CD4-positive, alpha-beta T cell treated with Interleukin-12 subunit alpha and Interleukin-12 subunit beta, for 1 hour (primary cell): ENCODE measurements around the gene PRLR.
A peak's percentile ranks its signal among the peaks of the same experiment; 100 is the strongest.

Experiments used
- DNase-seq: peaks from one replicate; pipeline ENCODE4 v3.0.0-alpha.2; 2020

PRLR gene

DNA sequence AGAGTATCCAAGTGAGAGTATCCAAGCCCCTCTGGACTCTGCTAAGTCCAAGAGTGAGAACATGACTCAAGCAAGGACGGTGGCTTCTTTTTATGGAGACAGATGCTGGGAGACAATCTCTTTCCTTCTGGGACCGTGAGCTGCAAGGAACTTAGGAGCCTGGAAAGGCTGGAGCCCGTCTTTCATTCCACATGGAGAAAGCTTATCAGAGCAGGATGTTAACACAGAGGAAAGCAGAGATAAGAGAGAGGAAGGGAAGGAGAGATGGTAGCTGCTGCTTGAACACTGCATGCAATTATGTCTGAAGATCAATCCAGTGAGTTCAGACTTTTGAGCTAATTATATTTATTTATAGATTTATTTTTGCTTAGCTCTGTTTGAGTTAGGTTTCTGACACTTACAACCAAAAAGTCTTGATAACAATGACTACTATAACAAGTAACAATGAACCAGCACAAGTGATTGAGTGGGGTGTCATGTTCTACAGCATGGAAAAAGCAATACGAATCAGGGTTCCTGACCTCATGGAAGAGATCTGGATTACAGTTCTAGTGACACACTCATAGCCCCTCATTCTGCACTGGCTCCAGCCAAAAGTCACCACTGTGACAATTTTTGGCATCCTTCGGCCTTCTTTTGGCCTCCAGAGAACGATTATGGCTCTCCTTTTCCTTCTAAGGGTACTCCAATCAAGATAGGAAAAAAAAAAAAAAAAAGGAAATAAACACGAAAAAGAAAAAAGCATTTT, 71.5 kb downstream of the PRLR start:
- DNase-seq = no peak

DNA sequence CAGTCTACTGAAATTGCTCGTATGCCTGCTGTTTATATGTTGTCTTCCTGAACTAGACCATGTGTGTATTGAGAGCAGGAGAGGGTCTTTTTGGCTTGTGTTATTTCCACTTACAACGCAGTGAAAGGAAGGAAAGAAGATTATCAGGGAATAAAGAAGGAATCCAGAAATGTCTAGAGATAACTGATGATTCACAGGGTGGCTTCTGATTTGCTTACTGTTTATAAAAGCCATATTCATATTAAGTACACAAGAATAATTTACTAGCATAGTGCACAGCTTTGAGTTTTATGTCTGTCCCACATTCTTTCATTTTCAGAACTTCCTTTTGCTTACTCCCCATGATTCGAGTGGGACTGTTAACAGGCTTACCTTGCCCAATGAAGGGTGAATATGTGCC, 72.1 kb downstream of the PRLR start:
- DNase-seq = no peak

DNA sequence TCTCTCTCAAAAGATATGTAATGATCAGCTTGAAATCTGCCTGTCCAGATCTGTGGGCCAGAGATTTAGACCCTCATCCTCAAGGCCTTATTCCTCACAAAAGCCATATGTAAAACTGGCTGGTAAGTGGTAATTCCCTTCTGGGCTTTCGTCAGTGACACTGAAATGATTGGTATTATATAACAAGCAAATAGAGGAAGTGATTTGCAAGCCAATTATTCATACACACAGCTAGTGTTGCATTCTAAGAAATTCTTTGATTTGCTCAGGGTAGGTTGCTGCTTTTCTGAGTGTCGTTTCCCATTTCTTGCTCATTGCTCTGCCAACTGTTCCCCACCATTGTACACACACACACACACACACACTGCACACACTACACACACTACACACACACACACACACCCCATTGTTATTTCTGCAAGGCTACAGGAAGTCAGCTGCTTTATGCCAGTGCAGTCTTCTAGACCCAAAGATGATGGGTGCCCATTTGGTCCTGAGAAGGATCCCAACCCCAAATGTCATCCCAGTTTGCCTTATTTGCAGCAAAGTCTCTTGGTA, 76.8 kb downstream of the PRLR start:
- DNase-seq = no peak

DNA sequence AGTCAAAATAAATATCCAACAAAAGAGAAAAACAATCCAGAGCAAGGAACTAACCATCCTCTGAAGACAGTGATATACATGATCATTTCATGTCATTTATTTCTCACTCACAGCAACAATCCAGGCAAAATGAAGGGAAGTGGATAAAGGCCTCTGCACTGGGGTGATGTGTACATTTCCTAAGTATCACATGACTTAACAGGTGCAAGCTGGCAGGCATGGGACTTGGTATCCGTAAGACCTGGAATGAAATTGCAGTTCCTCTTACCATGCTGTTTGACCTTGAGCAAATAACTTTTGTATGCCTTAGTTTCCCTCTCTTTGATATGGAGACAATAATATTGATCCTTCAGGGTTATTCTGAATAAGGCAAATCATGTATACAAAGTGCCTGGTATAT, 77.6 kb downstream of the PRLR start:
- DNase-seq = no peak

DNA sequence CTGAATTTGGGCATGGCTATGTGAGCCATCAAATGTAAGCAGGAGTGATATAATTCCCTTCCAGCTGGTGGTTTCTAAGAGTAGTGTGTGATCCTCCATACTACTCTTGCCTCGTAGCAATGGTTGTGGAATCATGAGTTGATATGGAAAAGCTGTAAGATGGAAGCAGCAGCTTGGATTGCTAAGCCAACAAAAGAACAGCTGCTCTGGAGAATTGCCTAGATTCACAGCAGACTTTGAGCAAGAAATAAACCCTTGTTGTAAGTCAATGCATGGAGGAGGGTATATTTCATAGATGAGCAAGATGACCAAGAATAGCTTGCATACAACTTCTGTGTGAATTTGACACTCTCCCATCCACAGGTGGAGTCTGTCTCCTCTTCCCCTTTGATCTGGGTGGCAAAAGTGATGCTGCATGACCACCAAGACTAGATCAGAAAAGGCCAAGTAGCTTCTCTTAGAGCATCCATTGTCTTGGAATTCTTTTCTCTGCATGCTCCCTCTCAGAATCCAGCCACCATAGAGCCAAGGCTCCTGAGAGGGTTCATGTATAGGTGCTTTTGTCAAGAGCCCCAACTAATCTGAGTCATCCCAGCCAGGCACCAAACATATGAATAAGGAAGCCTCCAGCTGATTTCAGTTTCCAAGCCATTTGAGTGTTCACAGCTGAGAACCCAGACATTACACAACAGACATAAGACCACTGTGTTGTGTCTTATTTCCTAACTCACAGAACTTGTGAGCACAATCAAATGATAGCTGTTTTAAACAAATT, 79.0 kb downstream of the PRLR start:
- no peak for DNase-seq

DNA sequence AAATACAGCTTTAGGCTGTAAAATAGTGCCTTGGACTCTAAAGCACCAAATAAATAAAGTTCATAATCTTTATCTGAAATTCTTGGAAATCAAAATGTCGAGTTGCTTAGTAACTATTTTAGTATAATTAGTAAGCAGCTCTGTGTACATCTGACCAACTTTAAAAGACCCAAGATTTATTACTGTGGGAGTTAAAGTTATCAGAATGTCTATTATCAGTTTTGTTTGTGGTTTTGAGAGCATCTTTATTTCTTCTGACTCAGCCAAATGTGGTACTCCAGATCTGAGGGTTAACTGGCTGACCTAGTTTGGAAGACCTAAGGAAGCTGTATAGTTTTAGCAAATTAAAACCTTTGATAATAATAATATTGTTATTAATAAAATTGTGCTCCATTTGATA, 81.2 kb downstream of the PRLR start:
- no peak for DNase-seq

DNA sequence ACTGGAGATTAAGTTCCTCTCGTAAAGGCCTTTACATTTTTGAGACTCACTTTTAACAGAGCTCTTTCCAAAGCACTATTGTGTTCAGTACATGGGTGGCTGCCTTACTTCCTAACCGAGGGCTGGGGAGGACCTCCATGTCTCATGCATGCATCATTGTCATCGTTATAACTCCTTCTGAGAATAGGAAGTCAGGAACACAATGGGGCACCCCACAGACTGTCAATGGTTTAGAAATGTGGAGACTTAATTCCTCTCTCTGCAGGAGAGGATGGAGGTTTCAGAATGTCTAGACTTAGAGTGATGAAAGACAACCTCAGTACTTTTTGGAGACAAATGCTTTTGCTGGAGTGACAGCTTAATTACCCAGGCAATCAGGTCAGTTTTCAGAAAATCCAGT, 83.9 kb downstream of the PRLR start:
- no peak for DNase-seq

DNA sequence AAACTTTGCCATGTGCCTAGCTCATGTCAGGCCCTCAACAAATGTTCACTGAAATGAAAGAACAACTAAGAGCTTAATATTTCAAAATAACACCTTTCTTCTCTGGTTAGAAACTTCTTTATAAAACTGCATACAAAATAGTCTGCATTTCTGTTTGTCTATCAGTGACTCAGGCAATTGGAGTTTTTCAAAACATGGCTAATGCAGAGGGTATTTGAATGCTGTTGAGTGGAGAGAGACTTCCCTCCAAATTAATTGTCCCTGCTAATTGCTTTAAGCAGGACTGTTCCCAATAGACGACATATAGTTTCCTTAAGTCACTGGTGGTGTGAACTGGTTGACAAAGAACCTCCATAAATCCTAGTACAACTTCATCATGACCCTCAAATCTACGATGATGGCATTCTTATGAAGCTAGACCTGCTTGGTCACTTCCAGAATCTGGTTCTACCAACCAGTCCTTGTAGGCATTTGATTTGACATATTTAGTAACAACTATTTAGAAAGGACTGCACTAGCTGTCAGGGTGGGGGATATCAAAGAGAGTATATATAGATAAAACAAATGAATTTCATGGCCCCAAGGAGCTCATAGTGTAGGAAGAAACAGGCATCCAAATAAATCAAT, 84.5 kb downstream of the PRLR start:
- DNase-seq = no peak

DNA sequence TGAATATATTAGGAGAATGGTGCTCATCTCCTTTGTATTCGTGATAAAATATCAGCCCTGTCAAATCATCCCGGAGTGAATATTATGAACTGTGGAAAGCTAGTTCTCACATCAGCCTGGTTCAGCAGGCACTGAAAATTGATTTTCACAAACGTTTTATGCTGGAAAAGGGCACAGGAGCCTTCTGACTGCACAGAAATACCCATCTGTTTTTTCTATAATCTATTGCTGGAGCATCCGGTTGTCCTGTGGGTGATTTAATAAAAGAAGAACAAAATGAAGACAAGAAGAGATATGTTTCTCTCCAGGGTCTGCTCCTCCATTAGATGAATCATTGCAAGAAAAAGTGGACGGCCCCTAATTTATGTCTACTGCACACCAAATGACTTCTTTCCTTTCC, 85.3 kb downstream of the PRLR start:
- no peak for DNase-seq

DNA sequence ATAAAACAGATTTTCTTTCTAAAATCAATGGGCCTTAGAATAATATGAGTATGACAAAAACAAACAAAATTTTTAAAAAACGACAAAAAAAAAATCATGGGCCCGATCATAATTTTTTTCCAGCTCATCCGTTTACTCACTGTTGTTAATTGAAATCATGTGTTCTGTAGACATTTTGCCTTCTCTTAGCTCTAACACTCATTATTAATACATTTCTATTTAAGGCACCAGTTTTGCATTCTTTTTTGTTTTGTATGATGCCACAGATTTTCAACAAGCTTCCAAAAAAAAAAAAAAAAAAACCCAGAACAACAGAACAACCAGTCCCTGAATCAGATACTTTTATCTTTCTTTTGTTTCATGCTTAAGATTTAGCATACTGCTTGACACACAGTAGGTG, 86.4 kb downstream of the PRLR start:
- no peak for DNase-seq

DNA sequence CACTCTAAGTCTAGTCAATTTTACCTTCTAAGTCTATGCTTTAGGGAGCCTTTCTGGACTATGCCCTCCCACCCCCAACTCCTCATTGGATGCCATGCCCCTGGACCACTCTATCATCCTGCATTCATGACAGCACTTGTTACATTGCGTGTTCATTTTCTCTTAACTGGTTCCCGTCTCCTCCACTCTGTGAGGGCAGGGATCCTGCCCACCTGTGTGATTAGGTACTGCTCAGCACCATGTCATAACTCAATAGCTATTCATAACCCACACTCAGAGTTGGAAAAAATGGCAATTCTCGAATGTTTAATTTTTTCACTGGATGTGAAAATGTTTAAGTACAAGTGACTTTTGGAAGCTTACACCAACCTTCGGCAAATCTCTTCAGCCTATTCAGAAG, 88.5 kb downstream of the PRLR start:
- DNase-seq = no peak

DNA sequence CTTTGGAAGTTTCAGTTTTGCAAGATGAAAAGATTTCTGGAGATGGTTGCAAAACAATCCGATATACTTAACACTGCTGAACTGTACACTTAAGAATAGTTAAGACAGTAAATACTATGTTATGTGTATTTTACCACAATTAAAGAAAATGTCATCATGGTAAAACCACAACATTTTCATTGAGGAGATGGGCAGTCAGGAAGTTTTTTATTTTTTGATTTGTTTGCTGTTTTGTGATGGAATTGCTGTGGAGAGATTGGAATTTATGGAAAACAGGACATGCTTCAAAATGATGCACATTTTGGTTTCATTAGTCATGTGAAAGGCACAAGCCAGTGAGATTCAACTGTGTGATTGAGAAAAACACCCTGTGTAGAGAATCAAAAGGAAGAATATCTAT, 92.1 kb downstream of the PRLR start:
- no peak for DNase-seq

DNA sequence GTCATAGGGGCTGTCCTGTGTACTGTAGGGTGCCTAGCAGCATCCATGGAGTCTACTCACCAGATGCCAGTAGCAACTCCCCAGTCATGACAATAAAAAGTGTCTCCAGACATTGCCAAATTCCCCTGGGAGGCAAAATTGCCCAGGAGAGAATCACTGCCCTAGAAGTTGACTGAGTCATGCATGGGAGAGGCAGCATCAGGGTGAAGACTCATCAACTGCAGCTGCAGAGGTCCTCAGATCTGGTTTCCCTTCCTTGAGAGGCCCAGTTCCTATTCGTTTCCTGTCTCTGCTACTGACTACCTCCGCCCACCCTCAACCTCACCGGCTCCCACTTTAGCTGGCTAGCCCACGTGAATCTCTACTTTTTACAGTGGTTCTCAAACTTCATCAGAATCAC, 93.9 kb downstream of the PRLR start:
- DNase-seq = no peak

DNA sequence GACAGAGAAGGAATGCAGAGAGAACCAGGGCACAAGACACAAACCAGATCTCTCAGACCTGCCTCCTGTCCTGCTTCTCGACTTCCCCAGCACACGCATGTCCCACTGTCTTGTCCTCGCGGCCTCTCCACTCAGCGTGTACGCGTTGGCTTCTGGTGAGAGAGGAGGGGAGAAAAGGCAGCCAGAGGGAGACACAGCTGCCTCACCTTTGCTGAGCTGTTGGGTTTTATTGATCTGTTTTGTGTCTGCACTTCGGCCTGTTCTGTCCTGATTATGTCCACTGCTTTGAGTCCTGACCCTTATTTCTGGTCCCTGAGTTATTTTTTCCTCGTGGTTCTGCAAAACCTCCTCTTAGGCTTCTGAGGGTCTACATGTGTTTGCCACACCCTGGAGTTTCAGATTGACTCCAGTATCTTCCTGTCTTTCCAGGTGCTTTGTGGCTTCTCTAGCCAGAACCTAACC, 95.0 kb downstream of the PRLR start:
- DNase-seq = no peak

DNA sequence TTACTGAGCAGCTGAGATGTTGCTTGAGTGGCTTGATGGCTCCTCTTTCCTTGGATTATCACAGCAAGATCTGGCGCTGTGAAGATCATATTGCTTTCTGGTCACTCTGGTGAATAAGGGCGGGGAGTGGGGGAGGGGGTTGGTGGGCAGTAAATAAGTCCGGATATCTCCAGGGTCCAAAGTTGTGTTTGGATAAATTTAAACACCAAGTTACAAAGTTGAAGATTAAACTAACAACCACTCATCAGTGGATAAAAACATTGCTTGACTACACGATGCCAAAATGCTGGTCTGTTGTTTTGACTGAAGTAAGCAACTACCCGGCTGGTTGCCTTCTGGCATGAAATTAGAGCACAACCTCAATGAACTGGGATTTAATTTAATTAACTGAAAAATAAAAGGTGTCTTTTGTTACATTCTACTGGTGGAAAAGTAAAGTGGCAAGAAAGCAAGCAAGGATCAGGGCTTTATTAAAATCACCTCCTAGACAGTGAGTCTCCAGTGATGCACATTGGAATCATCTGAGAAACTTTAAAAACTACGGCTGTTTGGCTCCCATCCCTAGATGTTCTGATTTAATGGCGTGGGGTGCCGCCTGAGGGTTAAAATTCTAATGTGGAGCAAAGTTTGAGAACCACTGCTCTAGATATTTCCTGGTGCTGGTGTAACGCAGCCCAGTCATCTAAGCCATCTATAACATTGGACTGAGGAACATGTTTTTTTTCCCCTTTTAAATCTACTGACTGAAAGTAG, 95.8 kb downstream of the PRLR start:
- no peak for DNase-seq

DNA sequence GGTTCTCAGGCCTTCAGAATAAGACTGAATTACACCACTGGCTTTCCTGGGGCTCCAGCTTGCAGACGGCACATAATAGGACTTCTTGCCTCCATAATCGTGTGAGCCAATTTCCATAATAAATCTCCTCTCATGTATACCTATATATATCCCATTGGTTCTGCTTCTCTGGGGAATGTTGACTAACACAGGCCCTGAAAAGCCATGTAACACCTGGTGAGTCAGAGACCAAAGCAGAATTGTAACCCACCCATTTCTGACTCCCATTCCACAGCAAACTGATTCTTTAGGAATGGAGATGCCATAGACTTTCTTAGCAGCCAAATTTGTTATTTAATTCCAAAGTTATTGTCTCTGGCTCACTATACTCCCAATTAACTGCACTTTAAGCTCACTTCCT, 97.1 kb downstream of the PRLR start:
- no peak for DNase-seq

DNA sequence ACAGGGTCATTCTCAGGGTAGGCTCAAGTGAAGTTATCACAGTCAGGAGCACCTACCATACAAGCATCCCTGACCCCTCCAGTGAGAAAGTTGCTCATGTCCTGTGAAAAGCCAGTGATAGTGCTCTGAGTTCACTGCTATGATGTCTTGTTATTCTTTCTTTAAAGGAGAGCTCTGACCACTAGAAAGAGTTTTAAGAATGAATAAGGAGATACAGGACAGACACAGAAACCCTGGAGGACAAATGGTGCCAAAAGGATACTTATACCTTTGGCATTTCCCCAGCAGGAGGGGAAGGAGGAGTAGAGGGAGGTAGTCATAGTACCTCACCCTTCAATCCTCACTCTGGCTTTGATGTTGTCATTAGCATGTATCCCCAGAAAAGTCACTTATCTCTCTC, 98.6 kb downstream of the PRLR start:
- DNase-seq = no peak

DNA sequence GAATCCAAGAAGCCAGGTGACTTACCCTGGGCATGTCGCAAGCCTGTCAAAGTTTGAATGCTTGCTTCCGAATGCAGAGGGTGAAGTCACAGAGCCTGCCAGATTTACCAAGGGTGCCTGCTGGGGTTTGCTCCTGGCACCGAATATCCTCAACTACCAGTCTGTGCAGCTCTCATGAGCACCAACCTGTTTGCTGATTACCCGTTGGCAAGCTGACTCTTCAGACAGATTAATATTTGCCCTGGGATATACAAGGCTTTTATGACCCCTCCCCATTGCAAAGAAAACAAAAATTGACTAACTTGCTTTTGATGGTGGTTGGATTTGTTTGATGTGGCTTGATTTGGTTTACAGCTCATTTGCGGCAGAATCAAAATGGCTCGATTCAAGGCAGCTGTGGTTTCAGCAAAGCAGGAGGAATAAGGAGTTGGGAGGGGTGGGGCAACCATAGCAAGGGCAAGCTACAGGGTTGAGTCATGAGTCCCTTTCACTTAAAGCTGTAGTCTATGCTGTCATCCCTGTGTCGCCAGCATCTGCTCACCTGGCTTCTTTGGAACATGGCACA, 100.3 kb downstream of the PRLR start:
- DNase-seq = peak; percentile 40

DNA sequence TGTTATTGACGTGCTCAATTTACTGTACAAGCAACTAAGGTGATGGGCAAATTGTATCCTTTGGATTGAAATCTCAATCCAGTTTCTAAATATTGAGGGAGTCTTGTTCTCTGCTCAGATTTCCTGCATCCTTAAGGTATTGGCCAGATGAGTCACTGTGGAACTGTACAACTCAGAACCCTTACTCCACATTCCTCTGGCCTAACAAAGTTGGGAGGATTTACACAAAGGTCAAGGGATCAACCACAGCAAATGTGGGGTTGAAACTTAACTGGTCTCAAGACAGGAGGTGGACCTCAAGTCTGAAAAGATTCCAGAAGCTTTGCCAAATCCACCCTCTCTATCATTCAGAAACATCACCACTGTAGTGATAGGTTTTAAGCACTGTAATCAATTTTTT, 101.0 kb downstream of the PRLR start:
- no peak for DNase-seq

DNA sequence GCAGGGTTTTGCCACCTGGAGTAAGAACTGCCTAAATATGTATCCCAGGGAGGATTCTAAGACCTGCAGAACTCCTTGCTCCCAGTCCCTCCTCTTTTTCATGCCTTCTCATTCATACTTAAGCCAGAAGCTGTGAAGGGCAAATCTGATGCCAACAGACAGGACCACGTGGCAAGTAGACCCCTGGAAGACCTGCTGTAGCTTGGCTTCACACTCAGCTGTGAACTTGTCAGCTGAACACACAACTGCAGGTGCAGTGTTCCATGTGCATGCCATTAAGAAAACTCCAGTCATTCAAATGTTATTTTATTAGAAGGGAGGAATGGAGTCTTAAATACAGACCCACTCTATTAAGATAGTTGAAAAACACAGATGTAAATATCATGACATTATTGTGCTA, 103.3 kb downstream of the PRLR start:
- DNase-seq = no peak

DNA sequence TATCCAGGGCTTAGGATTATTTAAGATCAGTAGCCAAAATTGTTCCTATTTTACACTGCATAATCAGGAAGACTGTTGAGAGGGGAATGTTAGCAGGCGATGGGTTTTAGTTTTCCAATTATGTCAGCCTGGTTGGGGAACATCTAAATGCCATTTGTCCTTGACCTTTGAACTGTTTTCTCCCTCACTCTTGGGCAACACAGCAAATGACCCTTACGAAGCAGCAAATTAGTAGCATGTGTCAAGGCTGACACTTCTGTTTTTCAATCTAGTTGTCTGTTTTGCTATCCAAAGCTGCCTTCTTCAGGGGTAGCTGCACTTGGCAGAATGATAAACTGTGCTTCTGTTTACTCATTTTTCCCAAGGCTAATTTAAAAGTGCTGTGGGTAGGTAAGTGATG, 104.5 kb downstream of the PRLR start:
- DNase-seq = no peak

DNA sequence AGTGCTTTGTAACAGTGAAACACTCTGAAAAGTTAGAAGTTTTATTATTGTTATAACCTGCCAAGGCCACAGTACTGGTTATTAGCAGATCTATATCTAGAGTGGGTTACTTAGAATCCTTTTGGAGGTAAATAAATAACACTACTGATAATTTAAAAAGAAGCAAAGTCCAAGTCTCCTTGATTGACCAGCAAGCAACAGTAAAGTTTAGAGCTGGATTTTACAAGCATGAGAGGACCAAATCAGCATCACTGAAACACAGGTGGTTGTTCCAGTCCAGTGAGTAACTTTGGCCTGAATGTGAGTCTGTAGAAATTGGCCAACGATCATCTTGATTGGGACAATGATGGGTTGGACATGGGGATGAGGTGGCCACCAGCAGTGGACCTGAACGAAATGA, 105.4 kb downstream of the PRLR start:
- DNase-seq = no peak

DNA sequence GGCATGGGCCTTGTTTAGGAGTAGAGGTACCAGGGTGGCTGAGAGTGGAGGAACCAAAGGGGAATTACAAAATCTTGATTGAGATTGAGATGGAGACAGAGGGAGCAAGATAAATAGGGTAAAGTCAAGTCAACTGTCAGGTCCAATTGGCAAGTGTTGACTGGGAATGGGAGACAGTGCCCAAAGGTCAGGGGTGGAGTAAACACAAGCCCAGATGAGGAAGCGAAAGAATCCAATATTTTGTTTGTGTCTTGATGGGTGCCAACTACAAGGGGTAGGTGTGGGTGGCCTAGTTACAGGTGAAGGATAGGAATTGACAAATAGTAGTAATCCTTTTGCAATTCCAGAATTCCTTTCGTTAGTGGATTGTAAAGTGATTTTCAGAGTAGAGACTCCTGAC, 107.5 kb downstream of the PRLR start:
- DNase-seq = no peak
